Measurements from ENCODE around the gene FIG4. TPM values are rescaled to one million over a fixed set of nuclear protein-coding genes. Genes with fewer than 3 reads are reported as not detected.
A peak's percentile ranks its signal among the peaks of the same experiment; 100 is the strongest.

Gene FIG4
- total RNA-seq, 1 experiment from 2014 or later: 7.3 TPM

GRCh38 chr6:109693111-109693510, 2.0 kb downstream of the FIG4 start:
- no peaks in the 10 kb centered on the region for H3K27me3 Mint-ChIP-seq (ENCODE audit: insufficient read depth, unreplicated experiment)
- H3K4me1 Mint-ChIP-seq (ENCODE audit: low read depth, unreplicated experiment): no peaks in the 10 kb centered on the region
- TF ChIP-seq, protein P1, sequence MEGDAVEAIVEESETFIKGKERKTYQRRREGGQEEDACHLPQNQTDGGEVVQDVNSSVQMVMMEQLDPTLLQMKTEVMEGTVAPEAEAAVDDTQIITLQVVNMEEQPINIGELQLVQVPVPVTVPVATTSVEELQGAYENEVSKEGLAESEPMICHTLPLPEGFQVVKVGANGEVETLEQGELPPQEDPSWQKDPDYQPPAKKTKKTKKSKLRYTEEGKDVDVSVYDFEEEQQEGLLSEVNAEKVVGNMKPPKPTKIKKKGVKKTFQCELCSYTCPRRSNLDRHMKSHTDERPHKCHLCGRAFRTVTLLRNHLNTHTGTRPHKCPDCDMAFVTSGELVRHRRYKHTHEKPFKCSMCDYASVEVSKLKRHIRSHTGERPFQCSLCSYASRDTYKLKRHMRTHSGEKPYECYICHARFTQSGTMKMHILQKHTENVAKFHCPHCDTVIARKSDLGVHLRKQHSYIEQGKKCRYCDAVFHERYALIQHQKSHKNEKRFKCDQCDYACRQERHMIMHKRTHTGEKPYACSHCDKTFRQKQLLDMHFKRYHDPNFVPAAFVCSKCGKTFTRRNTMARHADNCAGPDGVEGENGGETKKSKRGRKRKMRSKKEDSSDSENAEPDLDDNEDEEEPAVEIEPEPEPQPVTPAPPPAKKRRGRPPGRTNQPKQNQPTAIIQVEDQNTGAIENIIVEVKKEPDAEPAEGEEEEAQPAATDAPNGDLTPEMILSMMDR (IDR thresholded peaks at IDR 0.05; ENCODE audit: insufficient read depth in 1 of 2, low read depth in 1 of 2, low read length in 1 of 2, severe bottlenecking in 1 of 2, unreplicated experiment in 1 of 2): no peak
- ChIA-PET CTCF (no interaction called here), POLR2A (no interaction called here)
- Histone ChIP-seq H3K4me1 (0 out of 2 replicates have a peak, but pooled peaks cover 7% of the 10 kb centered on the region), H3K36me3 (ENCODE audit: control insufficient read depth, insufficient read depth, low read length) (no peaks in the 10 kb centered on the region), H3K27me3 (replicated peaks; ENCODE audit: control insufficient read depth, insufficient read depth, low read length) (no peaks in the 10 kb centered on the region), H3K9me3 (no peaks in the 10 kb centered on the region), H3K4me3 (ENCODE audit: low read depth, low read length) (no peak overlapping the region)
- no peak for DNase-seq
- intact Hi-C loops (cut with micrococcal nuclease; ENCODE audit: unreplicated experiment): loop anchor here (5.0 kb wide), 1 partner anchor 96 kb away; no protein-coding TSS in a partner anchor
- no peak overlapping the region for H3K27ac Mint-ChIP-seq (ENCODE audit: unreplicated experiment)
- no peaks in the 10 kb centered on the region for H3K36me3 Mint-ChIP-seq (ENCODE audit: insufficient read depth, unreplicated experiment)
- no TSS peak for BruUV-seq (replicated peaks)
- no peaks in the 10 kb centered on the region for H3K9me3 Mint-ChIP-seq (ENCODE audit: unreplicated experiment)
- no peak overlapping the region for H3K4me3 Mint-ChIP-seq (ENCODE audit: unreplicated experiment)

DNA sequence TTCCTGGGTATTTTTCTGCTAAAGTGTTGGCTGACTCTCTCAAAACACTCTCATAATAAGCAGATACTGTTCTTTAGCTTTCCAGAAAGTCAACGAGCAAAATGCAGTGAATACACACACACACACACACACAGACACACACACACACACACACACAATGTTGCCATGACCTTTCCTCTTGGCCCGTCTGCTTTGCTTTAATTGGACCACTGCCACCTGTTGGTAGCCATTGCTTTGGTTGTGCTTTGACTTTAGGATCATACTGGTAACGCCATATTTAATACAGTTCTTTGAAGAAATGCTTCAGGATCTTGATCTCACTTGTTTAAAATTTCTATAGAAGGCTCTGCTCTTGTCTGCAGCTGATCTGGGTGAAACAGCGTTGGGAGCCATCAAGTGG, 4.4 kb downstream of the FIG4 start:
- H3K27me3 ChIP-seq (replicated peaks; ENCODE audit: control insufficient read depth, insufficient read depth, low read length): no peaks in the 10 kb centered on the region
- no peaks in the 10 kb centered on the region for H3K9me3 ChIP-seq
- Mint-ChIP-seq H3K4me3 (ENCODE audit: unreplicated experiment) (no peak overlapping the region), H3K4me1 (ENCODE audit: low read depth, unreplicated experiment) (no peaks in the 10 kb centered on the region), H3K27ac (ENCODE audit: unreplicated experiment) (no peak overlapping the region), H3K36me3 (ENCODE audit: insufficient read depth, unreplicated experiment) (no peaks in the 10 kb centered on the region), H3K9me3 (ENCODE audit: unreplicated experiment) (no peaks in the 10 kb centered on the region), H3K27me3 (ENCODE audit: insufficient read depth, unreplicated experiment) (no peaks in the 10 kb centered on the region)
- peak in 1 of 2 experiments; percentile 29 for DNase-seq
- H3K4me1 ChIP-seq: 0 out of 2 replicates have a peak, but pooled peaks cover 7% of the 10 kb centered on the region
- POLR2A ChIA-PET: no interaction called here
- H3K36me3 ChIP-seq (ENCODE audit: control insufficient read depth, insufficient read depth, low read length): no peaks in the 10 kb centered on the region
- BruUV-seq (replicated peaks): no TSS peak
- CTCF ChIA-PET: interaction anchor here (0.7 kb wide), 1 partner anchor 99 kb away, joined by 4 read pairs; no protein-coding TSS in a partner anchor
- TF ChIP-seq, protein P1 (IDR thresholded peaks at IDR 0.05; ENCODE audit: insufficient read depth in 1 of 2, low read depth in 1 of 2, low read length in 1 of 2, severe bottlenecking in 1 of 2, unreplicated experiment in 1 of 2): peak in 1 of 2 experiments; percentile 35
- no peak overlapping the region for H3K4me3 ChIP-seq (ENCODE audit: low read depth, low read length)
- intact Hi-C loops (cut with micrococcal nuclease; ENCODE audit: unreplicated experiment): no loop called here

DNA sequence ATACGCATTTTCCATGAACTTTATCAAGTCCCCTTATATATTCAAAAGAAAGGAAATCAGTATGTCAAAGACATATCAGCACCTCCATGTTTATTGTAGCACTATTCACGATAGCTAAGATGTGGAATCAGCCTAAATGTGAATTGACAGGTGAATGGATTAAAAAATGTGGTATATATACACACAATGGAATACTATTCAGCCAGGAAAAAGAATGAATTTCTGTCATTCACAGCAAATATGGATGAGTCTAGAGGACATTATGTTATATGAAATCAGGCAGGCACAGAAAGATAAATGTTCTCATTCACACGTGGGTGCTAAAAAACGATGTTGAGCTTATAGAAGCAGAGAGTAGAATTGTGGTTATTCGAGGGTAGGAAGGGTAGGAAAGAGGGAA, 5.3 kb downstream of the FIG4 start:
- TF ChIP-seq, protein P1 (IDR thresholded peaks at IDR 0.05; ENCODE audit: insufficient read depth in 1 of 2, low read depth in 1 of 2, low read length in 1 of 2, severe bottlenecking in 1 of 2, unreplicated experiment in 1 of 2): no peak
- Mint-ChIP-seq H3K36me3 (ENCODE audit: insufficient read depth, unreplicated experiment) (no peaks in the 10 kb centered on the region), H3K27ac (ENCODE audit: unreplicated experiment) (no peak overlapping the region), H3K4me1 (ENCODE audit: low read depth, unreplicated experiment) (no peaks in the 10 kb centered on the region), H3K4me3 (ENCODE audit: unreplicated experiment) (no peak overlapping the region), H3K9me3 (ENCODE audit: unreplicated experiment) (no peaks in the 10 kb centered on the region), H3K27me3 (ENCODE audit: insufficient read depth, unreplicated experiment) (no peaks in the 10 kb centered on the region)
- no peaks in the 10 kb centered on the region for H3K36me3 ChIP-seq (ENCODE audit: control insufficient read depth, insufficient read depth, low read length)
- no peaks in the 10 kb centered on the region for H3K27me3 ChIP-seq (replicated peaks; ENCODE audit: control insufficient read depth, insufficient read depth, low read length)
- ChIA-PET CTCF (interaction anchor here (1.3 kb wide), 1 partner anchor 344 kb away, joined by 7 read pairs; no protein-coding TSS in a partner anchor), POLR2A (no interaction called here)
- no peak overlapping the region for H3K4me3 ChIP-seq (ENCODE audit: low read depth, low read length)
- BruUV-seq (replicated peaks): no TSS peak
- intact Hi-C loops (cut with micrococcal nuclease; ENCODE audit: unreplicated experiment): no loop called here
- no peaks in the 10 kb centered on the region for H3K9me3 ChIP-seq
- 0 out of 2 replicates have a peak, but pooled peaks cover 7% of the 10 kb centered on the region for H3K4me1 ChIP-seq
- DNase-seq: no peak

Measured in Caco-2 (cell line).